ENCODE data around the gene ATF5.
A peak's percentile ranks its signal among the peaks of the same experiment; 100 is the strongest.

ATF5 gene, protein sequence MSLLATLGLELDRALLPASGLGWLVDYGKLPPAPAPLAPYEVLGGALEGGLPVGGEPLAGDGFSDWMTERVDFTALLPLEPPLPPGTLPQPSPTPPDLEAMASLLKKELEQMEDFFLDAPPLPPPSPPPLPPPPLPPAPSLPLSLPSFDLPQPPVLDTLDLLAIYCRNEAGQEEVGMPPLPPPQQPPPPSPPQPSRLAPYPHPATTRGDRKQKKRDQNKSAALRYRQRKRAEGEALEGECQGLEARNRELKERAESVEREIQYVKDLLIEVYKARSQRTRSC

DNA sequence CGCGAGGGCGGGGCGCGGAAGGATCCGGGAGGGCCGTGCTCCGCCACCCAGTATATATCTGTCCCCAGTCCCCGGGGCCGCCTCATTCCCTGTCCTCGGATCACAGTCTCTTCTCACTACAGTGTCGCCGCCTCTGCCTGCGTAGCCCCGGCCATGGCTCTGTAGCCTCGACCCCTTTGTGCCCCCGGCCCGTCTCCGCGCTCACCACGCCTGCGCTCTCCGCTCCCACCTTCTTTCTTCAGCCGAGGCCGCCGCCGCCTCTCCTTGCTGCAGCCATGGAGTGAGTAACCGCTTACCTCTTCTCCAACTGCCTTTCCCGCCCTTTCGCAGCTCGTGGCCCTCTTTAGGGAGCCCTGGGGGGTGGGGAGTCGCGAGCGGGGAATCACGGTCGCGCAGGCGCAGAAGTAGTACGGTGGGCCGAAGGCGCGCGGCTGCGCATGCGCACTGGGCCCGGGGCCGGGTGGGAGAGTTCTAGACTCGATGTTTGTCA, at the start of gene ATF5, which contains the start of gene NUP62:
Gene ATF5 (plus strand): TSS at position 85 of the 490 bp plus-strand sequence. CDS start 1,646 bp downstream, outside the sequence.
Gene NUP62 (minus strand): TSS at position 384 of the 490 bp plus-strand sequence. CDS start 19,697 bp downstream, outside the sequence.
- peak; percentile 97 for DNase-seq

DNA sequence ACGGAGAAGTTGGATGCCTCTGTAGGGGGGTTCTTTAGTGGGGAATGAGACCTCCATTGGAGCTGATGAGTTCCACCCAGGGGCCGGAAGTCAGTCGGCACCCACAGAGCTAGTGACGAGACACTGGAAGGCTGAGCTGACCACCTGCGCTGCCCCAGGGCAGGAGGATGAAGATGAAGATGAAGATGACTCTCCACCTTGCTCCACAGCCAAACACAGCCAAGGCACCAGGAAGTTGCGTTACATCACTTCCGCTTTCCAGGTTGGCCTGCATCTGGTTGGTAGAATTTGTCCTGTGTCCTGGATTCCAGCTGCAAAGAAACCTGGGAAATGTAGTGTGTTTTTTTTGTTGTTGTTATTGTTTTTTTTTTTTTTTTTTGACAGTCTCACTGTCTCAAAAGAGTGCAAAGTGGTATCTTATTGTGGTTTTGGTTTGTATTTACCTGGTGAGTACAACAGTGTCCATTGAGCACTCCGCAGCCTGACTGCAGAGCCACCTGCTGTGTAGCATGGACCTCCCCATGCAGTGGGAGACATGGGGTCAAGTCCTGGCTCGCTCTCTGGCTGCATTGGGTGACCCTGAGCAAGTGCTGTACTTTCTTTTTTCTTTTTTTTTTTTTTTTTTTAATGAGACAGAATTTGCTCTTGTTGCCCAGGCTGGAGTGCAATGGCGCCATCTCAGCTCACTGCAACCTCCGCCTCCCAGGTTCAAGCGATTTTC, 49.6 kb upstream of the ATF5 start:
- no peak for DNase-seq

DNA sequence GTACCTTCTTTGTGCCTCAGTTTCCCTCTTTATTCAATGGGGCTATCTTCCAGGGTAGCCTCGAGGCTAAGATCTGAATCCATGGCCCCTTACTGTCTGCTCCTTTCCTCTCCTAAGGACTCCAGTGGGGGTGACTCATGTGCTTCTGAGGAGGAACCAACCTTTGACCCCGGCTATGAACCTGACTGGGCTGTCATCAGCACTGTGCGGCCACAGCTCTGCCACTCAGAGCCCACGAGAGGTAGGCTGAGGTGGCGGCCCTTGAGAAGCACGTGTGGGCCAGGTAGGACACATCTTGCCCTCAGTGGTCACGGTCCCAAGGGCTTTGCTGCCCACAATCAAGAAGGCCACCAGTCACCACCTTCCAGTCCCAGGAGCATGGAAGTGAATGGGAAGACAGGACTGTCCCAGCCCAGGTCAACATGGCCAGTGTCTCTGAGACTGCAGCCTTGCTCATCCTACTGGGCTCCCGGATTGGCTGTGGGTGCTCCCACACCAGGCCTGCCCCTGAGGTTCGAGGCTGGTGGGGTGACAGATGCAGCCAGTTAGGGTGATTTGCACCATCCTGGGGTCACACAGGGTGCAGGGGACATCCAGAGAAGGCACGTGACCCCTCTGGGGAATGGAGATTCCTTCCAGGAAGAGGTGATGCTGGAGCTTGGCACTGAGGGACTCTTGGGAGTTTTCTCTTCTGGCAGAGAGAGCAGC, 48.7 kb upstream of the ATF5 start:
- no peak for DNase-seq

DNA sequence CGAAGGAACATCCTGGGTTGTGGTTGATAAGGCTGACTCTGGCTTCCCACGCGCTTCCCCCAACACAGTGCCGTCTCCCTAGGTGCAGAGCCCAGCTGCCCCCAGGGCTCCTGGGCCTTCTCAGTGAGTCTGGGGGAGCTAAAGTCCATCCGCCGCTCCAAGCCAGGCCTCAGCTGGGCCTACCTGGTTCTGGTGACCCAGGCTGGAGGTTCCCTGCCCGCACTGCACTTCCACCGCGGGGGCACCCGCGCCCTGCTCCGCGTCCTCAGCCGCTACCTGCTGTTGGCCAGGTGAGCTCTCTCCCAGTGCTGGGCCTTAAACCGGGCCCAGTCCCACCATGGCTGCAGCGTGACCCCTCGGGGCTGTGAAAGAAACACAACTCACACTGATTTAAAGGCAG, 47.8 kb upstream of the ATF5 start:
- DNase-seq, result no peak

DNA sequence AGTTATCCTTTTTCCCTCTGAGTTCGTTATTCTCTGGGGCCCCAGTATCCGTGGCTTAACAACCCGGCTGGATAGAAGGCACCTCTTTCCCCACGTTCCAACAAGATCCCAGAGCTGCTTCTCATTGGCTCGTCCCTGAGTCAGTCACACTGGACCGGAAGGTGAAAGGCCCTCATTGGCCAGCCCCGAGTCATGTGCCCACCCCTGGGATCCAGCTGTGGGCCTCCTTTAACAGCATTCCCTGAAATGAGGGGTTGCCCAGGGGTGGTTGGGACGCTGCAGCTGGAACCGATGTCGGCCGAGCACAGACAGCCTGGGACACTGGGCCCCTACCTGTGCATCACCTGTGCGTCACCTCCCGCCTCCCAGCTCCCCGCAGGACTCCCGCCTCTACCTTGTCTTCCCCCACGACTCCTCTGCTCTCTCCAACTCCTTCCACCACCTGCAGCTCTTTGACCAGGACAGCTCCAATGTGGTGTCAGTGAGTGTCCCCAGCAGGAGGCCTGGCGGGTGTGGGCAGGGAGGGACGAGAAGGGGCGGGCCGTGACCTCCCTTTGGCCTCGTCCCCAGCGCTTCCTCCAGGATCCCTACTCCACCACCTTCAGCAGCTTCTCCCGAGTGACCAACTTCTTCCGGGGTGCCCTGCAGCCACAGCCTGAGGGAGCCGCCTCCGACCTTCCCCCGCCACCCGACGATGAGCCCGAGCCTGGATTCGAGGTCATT, 47.2 kb upstream of the ATF5 start:
- no peak for DNase-seq

DNA sequence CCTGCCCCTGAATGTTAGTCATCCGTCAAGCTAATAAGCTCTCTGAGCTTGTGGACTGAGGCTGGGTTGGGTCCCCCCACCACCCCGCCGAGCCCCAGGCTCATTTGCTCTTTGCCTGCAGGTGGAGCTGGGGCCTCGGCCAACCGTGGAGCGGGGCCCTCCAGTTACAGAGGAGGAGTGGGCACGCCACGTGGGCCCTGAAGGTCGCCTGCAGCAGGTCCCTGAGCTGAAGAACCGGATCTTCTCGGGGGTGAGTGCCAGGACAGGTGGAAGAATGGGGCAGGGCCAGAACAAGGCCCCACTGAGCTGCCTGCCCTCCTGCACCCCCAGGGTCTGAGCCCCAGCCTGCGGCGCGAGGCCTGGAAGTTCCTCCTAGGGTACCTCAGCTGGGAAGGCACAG, 46.4 kb upstream of the ATF5 start:
- no peak for DNase-seq

DNA sequence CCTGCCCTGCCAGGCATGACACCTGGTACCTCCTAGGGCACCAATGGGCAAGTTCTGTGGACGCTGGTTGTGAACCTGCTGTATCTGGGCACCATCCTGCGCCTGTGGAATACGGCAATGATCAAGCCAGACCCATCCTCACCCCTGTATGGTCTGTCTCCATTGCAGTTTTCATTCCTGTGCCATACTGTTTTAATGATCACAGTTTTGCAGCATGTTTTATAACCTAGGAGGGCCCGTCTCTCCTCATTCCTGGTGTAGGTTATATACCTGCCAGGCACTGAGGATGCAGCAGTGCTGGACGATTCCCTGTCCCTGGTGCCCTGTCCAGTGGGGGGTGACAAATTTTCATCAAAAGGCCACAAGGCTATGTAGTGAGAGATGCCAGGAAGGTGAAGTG, 45.9 kb upstream of the ATF5 start:
- no peak for DNase-seq

DNA sequence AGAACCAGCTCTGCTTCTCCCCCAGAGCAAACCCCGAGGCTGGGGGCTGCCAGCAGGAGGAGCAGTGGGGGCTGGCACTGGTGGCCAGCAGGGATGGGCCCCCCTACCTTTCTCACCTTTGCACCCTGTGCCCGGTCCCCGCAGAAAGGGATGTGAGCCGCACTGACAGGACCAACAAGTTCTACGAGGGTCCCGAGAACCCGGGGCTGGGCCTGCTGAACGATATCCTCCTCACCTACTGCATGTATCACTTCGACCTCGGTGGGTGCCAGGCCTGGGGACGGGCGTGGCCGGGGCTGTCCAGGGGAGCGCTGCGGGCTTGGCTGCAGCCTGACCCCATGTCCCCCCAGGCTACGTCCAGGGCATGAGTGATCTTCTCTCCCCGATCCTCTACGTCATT, 44.9 kb upstream of the ATF5 start:
- no peak for DNase-seq

DNA sequence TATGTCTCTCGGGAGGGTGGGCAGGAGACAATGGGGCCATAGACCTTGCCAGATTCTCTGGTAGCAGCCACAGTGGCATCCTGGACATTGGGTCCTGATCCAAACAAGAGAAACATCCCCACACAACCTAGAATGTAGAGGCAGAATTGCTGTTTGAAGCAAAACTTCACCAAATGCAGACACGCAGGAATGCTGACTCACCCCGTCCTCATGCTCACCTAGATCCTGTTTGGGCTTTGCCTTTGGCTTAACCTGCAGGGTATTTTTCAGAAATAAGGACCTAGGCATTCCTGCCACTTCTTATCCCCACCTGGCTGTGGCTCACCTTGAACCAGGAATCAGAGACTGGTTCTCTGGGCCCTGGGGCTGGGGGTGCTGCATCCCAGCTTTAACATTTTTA, 44.2 kb upstream of the ATF5 start:
- DNase-seq, result no peak

DNA sequence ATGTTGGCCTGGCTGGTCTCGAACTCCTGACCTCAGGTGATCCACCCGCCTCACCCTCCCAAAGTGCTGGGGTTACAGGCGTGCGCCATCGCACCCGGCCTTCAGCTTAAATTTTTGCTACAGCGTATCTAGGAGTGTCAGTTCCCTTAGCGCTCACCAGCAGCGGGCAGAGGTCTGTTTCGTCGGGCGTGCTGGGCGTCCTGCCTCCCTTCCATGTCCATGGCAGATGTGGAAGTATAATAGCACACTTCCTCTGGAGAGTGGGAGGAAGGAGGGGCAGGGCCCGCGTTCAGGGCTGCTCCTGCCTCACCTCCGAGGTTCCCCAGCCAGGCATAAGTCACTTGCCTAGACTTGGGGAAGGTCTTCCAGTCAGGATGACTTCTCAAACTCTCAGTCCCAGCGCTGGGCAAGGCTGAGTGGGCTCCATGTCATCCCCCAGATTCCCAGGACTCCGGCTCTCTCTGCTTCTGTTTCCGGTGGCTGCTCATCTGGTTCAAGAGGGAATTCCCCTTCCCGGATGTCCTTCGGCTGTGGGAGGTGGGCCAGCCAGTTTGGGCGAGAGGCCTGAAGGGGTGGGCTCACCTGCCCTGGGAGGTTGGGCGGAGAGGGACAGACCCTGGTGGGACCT, 41.9 kb upstream of the ATF5 start:
- DNase-seq, result no peak

DNA sequence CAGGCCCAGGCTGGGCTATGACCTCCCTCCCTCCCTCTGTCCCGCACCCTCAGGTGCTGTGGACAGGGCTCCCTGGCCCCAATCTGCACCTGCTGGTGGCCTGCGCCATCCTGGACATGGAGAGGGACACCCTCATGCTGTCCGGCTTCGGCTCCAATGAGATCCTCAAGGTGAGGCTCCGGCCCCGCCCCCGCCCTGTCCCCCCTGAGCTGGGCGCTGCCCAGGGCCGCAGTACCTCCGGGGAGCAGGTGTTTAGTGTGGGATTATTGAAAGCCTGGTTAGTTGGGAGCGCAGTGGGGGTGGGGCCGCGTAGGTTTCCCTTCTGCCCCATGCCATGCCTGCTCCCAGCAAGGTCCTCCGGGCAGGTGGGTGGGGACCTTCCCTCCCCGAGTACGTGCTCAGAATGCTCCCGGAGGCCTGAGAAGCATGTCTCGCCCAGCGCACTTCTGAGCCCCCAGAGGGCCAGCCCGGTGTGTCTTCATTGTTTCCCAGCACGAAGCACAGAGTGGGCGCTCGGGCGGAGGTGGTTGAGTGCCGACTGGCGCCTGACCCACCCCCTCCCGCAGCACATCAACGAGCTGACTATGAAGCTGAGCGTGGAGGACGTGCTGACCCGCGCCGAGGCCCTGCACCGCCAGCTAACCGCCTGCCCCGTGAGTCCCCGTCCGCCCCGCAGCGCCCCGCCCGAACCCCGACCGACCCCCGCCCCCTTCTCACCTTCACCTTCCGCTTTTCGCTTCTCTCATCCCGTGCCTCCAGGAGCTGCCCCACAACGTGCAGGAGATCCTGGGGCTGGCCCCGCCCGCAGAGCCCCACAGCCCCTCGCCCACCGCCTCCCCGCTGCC, 41.1 kb upstream of the ATF5 start:
- DNase-seq, result no peak

DNA sequence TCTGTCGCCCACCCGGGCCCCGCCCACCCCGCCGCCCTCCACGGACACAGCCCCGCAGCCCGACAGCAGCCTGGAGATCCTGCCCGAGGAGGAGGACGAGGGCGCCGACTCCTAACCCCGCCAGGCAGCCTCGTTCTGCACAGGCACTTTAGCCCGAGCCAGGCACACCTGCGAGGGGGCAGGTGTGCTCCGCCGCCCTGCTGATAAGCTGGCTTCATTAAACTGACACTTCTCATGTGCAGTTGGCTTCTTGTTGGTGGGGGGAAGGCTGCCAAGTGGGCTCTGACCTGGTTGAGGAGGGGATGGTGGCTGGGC, 40.5 kb upstream of the ATF5 start:
- no peak for DNase-seq

DNA sequence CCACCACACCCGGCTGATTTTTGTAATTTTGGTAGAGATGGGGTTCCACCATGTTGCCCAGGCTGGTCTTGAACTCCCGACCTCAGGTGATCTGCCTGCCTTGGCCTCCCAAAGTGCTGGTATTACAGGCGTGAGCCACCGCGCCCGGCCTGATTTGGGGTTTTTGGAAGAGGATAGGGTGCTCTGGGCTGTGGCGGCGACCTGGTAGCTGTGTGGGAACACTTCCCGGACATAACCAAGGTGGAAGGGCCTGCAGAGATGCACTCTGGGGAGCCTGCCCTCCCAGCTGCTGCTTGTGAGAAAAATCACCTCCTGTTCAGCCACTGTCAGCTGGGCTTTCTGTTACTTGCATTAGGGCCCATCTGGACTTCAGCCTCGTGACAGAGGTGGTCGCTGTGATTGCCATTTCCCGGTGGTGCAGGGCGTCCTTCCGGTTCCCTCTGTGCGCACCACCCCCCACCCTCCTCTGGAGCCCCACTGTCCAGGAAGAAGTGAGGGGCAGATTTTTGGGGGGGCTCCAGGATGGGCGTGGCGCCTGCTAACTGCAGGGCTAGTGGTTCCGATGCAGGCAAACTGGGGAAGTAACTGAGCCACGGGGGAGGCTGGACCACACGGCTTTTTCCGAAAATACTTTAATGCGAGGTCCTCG, 39.8 kb upstream of the ATF5 start:
- no peak for DNase-seq

DNA sequence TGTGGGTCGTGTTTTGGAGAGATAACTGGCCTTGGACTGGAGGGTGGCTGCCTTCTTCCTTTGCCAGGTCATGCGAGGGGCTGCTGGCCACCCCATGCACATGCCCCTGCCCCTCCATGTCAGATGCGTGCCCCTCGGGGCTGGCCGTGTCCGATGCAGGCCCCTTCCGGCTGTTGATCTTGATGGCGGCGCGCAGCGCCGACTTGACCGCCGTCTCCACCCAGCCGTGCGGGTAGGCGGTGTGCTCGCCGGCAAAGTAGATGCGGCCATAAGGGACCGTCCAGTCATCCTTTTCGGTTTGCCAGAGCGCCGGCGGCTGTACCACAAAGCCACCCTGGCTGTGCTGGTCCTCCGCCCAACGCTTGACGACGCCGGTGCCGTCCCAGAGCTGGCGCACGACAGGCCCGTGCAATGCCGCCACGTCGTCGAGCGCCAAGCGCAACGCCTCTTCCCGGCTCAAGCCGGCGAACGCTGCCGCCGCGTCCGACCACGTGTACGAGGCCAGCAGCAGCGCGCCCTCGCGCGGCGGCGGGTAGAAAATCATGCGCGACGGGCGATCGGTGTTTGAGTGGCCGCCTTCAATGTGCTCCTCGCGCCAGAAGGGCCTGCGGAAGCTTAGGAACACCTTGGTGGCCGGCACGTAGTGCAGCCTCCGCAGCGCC, 39.2 kb upstream of the ATF5 start:
- peak; percentile 76 for DNase-seq

DNA sequence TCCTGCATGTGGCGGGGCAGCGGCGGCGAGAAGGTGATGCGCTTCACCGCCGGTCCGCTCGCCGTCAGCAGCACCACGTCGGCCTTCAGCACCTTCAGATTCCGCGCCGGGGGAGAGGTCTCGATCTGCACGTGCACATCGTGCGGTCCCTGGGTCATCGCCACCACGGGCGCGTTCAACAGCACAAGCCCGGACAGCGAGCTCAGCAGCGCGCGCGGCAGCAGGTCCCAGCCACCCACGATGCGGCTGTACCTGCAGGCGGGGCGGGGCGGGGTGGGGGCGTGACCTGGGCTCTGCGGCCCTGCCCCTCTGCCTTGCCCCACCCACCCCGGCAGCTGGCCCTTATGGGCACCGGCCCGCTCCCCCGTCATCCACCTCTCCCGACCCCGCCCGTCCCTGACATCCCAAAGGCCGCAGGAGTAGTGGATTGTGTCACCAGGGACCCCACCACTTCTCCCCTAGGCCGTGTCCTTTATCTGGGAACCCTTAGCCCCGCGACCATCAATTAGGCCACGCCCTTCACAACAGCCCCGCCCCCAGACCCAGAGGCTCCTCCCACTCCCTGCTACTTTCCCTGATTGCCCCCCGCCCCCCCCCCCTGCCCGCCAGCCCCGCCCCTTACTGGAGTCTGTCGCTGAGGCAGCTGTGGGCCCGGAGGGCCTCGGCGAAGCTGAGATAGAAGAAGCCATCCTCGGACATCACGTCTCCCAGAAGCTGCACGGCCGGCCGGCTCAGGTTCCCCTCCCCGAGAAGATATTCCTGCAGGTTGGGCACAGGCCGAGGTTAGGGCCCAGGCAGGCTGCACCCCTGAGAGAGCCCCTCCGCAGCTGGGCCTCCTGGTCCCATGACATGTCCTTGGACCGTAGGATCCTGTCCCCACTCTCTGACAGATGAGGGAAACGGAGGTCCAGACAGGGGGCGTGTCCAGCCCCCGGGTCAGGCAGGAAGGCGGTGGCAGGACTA, 38.4 kb upstream of the ATF5 start:
- DNase-seq, result peak; percentile 57

DNA sequence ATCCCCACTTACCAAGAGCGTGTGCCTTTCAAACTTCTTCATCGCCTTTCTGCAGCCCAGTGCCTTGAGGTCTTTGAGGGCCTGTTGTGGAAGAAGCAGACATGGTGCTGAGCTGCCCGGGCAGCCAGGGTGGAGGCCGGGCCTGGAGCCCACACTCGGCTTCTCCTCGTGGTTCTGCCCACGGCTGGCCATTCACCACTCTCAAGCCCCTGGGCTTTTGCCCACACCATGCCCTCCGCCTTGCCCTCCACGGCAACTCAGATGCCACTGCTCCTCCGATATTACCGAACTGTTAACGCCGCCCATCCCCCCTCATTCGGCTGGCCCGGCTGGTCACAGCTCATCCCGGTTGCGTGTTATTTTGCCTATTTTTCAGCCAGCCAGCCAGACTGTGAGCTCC, 37.6 kb upstream of the ATF5 start:
- no peak for DNase-seq

DNA sequence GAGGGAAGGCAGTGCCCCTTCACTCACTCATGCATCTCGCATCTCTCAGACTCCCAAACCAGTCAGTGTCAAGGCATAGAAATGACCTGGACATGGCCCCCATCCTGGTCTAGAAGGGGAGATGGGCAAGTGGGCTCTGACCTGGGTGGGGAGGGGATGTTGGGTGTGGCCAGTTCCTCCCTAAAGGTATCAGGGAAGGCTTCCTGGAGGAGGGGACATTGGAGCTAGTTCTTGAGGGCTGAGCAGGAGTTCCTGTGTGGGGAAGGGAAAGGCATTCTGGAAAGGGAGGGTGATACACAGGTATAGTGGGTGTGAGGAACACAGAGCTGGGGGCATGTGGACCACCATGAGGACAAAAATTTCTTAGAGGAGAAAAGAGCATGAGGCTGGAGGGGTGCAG, 36.3 kb upstream of the ATF5 start:
- DNase-seq, result no peak

DNA sequence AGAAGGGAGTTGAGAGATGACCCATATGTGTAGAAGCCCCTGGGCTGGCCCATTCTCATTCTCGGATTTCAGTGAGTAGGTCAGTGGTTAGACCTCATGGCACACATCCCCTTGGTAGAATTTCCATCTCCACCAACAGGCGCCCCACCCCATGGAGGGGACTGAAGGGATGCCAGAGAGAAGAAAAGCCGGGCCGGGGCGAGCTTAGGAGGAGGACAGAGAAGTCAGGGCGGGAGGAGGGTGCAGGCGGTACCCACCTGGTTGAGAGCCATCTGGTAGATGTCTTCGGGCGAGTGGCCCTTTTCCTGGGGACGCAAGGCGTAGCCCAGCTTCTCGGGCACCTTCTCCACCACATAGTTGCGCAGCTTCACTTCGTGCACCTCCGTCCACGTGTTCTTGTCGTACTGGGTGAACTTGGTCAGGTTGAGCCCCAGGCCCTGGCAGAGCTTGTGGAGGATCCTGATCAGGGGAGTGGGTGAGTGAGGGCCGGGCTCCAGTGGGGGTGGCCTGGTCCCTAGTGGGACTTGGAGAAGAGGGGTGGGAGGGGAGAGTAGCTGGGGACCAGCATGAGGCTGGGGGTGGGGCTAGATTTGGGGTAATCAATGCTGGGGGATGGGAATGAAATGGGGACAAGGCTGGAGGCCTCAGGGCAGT, 34.9 kb upstream of the ATF5 start:
- no peak for DNase-seq

Measured in activated CD4-positive, CD25-positive, alpha-beta regulatory T cell treated with anti-CD3 and anti-CD28 coated beads, Interleukin-2, amount 50 U/mL, for 72 hours (primary cell).